Adrenal gland (tissue), 5 donors: ENCODE results near the gene PPP1R16B.

ENCODE experiments used
- POLR2A ChIP-seq, 2 donors: fragments of 450-650 bp; IDR thresholded peaks; one replicate each; pipeline ENCODE4 v1.6.1; 2017; ENCODE audit warnings: antibody characterized with exemption in 2 of 2, mild to moderate bottlenecking in 2 of 2, moderate library complexity in 1 of 2
- TF ChIP-seq, protein P1 (sequence below), 6 experiments: fragments of 450-650 bp in 4 of 6; fragments of 200-600 bp in 2 of 6; sonication (generic) in 1 of 6; IDR thresholded peaks; 1 replicate in 5 of 6; 2 replicates in 1 of 6; pipeline versions ENCODE4 v1.5.1 to v1.8.0; 2016 to 2021; ENCODE audit warnings: antibody characterized with exemption in 6 of 6, mild to moderate bottlenecking in 2 of 6, moderate library complexity in 1 of 6
- donor health status: DM: no; HTN: no; CAD: no.

GRCh38 chr20:38957915-38958485, 152.5 kb downstream of the PPP1R16B start:
- TF ChIP-seq, protein P1, sequence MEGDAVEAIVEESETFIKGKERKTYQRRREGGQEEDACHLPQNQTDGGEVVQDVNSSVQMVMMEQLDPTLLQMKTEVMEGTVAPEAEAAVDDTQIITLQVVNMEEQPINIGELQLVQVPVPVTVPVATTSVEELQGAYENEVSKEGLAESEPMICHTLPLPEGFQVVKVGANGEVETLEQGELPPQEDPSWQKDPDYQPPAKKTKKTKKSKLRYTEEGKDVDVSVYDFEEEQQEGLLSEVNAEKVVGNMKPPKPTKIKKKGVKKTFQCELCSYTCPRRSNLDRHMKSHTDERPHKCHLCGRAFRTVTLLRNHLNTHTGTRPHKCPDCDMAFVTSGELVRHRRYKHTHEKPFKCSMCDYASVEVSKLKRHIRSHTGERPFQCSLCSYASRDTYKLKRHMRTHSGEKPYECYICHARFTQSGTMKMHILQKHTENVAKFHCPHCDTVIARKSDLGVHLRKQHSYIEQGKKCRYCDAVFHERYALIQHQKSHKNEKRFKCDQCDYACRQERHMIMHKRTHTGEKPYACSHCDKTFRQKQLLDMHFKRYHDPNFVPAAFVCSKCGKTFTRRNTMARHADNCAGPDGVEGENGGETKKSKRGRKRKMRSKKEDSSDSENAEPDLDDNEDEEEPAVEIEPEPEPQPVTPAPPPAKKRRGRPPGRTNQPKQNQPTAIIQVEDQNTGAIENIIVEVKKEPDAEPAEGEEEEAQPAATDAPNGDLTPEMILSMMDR (IDR thresholded peaks at IDR 0.05): no peak
- no peak for TF ChIP-seq POLR2A (IDR thresholded peaks at IDR 0.05)
